HepG2 (cell line): Measurements from ENCODE around the gene LYRM1. TPM values are rescaled to one million over a fixed set of nuclear protein-coding genes. Genes with fewer than 3 reads are reported as not detected.

Source experiments
- ATAC-seq: fragments of 200-7000 bp; cut with Tn5 transposase; 3 replicates; pipeline ENCODE4 v1.9.1; 2020; ENCODE audit warnings: mild to moderate bottlenecking, moderate library complexity
- BruUV-seq: library from RNA; stranded (reverse); fragments of 400-500 nt; replicated peaks from 2 replicates; lab custom pipeline; 2021; lab: Mats Ljungman, UMichigan
- CTCF ChIA-PET: fragments of 300-600 bp; formaldehyde crosslinking; extraction: SDS; loops from one replicate; lab custom pipeline; 2021; ENCODE audit warnings: low total read pairs, inconsistent platforms, low intra/inter-chr PET ratio; lab: Yijun Ruan, JAX
- POLR2A ChIA-PET: fragments of 350-600 bp; sonication (Branson Sonifier 250); formaldehyde crosslinking; loops from one replicate; lab custom pipeline; 2020; ENCODE audit warnings: antibody characterized with exemption, inconsistent platforms; lab: Yijun Ruan, JAX
- DNase-seq: peaks from one replicate; pipeline ENCODE4 v3.0.0-alpha.2; 2015; ENCODE audit warnings: low spot score
- FAIRE-seq: peaks from 3 replicates; lab custom pipeline; 2011; peaks lifted over from hg19 to GRCh38; lab: Jason Lieb, UNC
- H2AFZ ChIP-seq: one replicate; pipeline ENCODE4 v1.6.1; 2011; ENCODE audit warnings: low read length, inconsistent platforms
- H3K27ac ChIP-seq: fragments of 300-600 bp; 3 replicates; pipeline ENCODE4 v1.8.0; 2011; ENCODE audit warnings: mixed run types, mild to moderate bottlenecking, mixed read lengths, low read length, inconsistent platforms; ENCODE audit not compliant: insufficient read depth; ENCODE audit errors: extremely low read length
- H3K27me3 ChIP-seq, 2 experiments: fragments of 200-600 bp in 1 of 2; 2 replicates in 1 of 2; 3 replicates in 1 of 2; pipeline versions ENCODE4 v1.6.0 to v1.8.0; 2011; ENCODE audit warnings: low read length in 2 of 2, mild to moderate bottlenecking in 2 of 2, moderate library complexity in 2 of 2, inconsistent platforms in 1 of 2; ENCODE audit not compliant: insufficient read depth in 2 of 2, control insufficient read depth in 1 of 2
- H3K36me3 ChIP-seq, 2 experiments: fragments of 200-600 bp in 1 of 2; replicated peaks in 1 of 2; 2 replicates in 1 of 2; 3 replicates in 1 of 2; pipeline versions ENCODE4 v1.5.1 to v1.8.0; 2011; ENCODE audit warnings: low read length in 2 of 2, inconsistent platforms in 1 of 2; ENCODE audit not compliant: insufficient read depth in 2 of 2, control insufficient read depth in 1 of 2
- H3K4me1 ChIP-seq: 2 replicates; pipeline ENCODE4 v1.5.1; 2012; ENCODE audit warnings: low read length, inconsistent platforms; ENCODE audit not compliant: insufficient read depth
- H3K4me2 ChIP-seq: 2 replicates; pipeline ENCODE4 v1.6.0; 2011; ENCODE audit warnings: low read depth, low read length, inconsistent platforms
- H3K4me3 ChIP-seq, 3 experiments: fragments of 200-600 bp in 1 of 3; sonication (generic), shearing (Covaris generic) in 1 of 3; replicated peaks in 1 of 3; 2 replicates each; pipeline ENCODE4 v1.5.1; 2011 to 2016; ENCODE audit warnings: low read length in 3 of 3, inconsistent platforms in 2 of 3, low read depth in 2 of 3, mild to moderate bottlenecking in 2 of 3, control low read depth in 1 of 3, mixed read lengths in 1 of 3; ENCODE audit not compliant: insufficient read depth in 1 of 3
- H3K79me2 ChIP-seq: one replicate; pipeline ENCODE4 v1.6.1; 2011; ENCODE audit warnings: low read length, inconsistent platforms; ENCODE audit not compliant: insufficient read depth
- H3K9ac ChIP-seq: 2 replicates; pipeline ENCODE4 v1.6.0; 2011; ENCODE audit warnings: mild to moderate bottlenecking, low read depth, low read length, inconsistent platforms; ENCODE audit not compliant: insufficient read depth
- H3K9me3 ChIP-seq: 2 replicates; pipeline ENCODE4 v1.5.1; 2012; ENCODE audit warnings: mild to moderate bottlenecking, low read length
- H4K20me1 ChIP-seq: 2 replicates; pipeline ENCODE4 v1.6.0; 2011; ENCODE audit warnings: inconsistent platforms, mild to moderate bottlenecking, low read length, moderate library complexity; ENCODE audit not compliant: insufficient read depth
- FOXP1 ChIP-seq, 2 experiments: fragments of 450-650 bp in 1 of 2; IDR thresholded peaks; 2 replicates each; pipeline ENCODE4 v1.6.1; 2017 to 2018; ENCODE audit warnings: antibody characterized with exemption in 1 of 2
- JUN ChIP-seq: sonication (generic); formaldehyde crosslinking; IDR thresholded peaks from 2 replicates; pipeline ENCODE4 v1.4.0; 2020; ENCODE audit warnings: mild to moderate bottlenecking, missing genetic modification reagents
- MAF1 ChIP-seq: sonication (generic); formaldehyde crosslinking; IDR thresholded peaks from 2 replicates; pipeline ENCODE4 v1.5.0; 2020; ENCODE audit warnings: missing genetic modification reagents, borderline replicate concordance
- TAF15 ChIP-seq: fragments of 200-400 bp; formaldehyde crosslinking; IDR thresholded peaks from one replicate; pipeline ENCODE4 v1.6.1; 2018; ENCODE audit warnings: mild to moderate bottlenecking, low read depth, low read length; ENCODE audit not compliant: poor library complexity, severe bottlenecking
- ZBTB3 ChIP-seq: sonication (generic); formaldehyde crosslinking; IDR thresholded peaks from 2 replicates; pipeline ENCODE4 v1.4.0; 2020; ENCODE audit warnings: low read depth, mild to moderate bottlenecking, moderate library complexity, missing genetic modification reagents, borderline replicate concordance
- ZNF263 ChIP-seq: sonication (generic); formaldehyde crosslinking; IDR thresholded peaks from 2 replicates; pipeline ENCODE4 v1.4.0; 2020; ENCODE audit warnings: missing genetic modification reagents
- ZNF782 ChIP-seq: sonication (generic); formaldehyde crosslinking; IDR thresholded peaks from 2 replicates; pipeline ENCODE4 v1.4.0; 2020; ENCODE audit warnings: missing genetic modification reagents, mild to moderate bottlenecking, borderline replicate concordance
- ZZZ3 ChIP-seq: sonication (generic); formaldehyde crosslinking; IDR thresholded peaks from 2 replicates; pipeline ENCODE4 v1.4.0; 2020; ENCODE audit warnings: missing genetic modification reagents, mild to moderate bottlenecking, borderline replicate concordance
- WGBS: methylation state at CpG from one replicate; pipeline ENCODE4 v1.1.6; 2017; ENCODE audit warnings: low lambda C conversion rate; 5-methylcytosine and 5-hydroxymethylcytosine counted together
- in situ Hi-C: cut with HindIII; loops from 2 replicates; pipeline ENCODE4 v1.10.0; 2017; ENCODE audit warnings: low pct_unique_long_range_greater_than_20kb; ENCODE audit not compliant: extremely low pct_ligation_motif_present
- intact Hi-C: fragments of 100-400 bp; cut with micrococcal nuclease; formaldehyde crosslinking; loops from one replicate; pipeline ENCODE4 v1.10.0; 2022; ENCODE audit not compliant: unreplicated experiment
- polyA plus RNA-seq, 8 experiments: library from polyadenylated mRNA; depleted of rRNA in 3 of 8; stranded (reverse) in 7 of 8; unstranded in 1 of 8; fragments of >200 nt; fragmentation: Illumina TruSeq in 4 of 8; extraction: Trizol in 4 of 8; gene quantifications; 2 replicates each; pipeline versions ENCODE4 v1.2.1 to v1.2.3, GENCODE V29; 2011 to 2016; ENCODE audit warnings: low read depth in 4 of 8, missing spikeins in 1 of 8, mixed read lengths in 1 of 8; ENCODE audit not compliant: insufficient read depth in 1 of 8
- total RNA-seq, 5 experiments: library from RNA; depleted of rRNA; stranded (reverse); fragments of >200 nt; fragmentation: Illumina TruSeq; extraction: Trizol; gene quantifications; 2 replicates each; pipeline ENCODE4 v1.2.3, GENCODE V29; 2016; ENCODE audit warnings: low read depth in 1 of 5
- TF ChIP-seq, protein P1 (sequence below): sonication (generic); formaldehyde crosslinking; IDR thresholded peaks from 2 replicates; pipeline ENCODE4 v1.4.0; 2020; ENCODE audit warnings: missing genetic modification reagents, mild to moderate bottlenecking, borderline replicate concordance

The LYRM1 gene
- total and polyA plus RNA-seq, 2 of the 13 experiments (the other 11 are each of a cell fraction or from before 2014, with no cell fraction given), result 59.2 to 82.6 TPM

DNA sequence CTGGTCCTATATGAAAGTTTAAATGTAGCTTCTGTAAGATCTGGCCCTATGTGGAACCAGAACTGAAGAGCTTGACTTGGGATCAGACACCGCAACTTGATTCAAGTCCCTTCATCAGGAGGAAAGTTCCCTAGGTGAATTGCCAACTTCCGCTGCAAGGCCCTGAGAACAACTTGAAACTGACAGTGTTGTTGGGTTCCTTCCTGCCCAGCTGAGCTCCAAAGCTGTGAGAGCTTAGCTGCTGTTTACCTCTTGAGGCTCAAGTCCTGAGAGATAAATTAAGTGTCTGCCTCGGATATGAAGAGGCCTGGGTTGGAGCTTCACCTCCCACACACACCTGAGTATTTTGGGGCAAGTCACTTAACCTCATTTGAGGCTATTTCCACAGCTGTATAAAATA lies 49.6 kb upstream of the LYRM1 start:
- no TSS peak for BruUV-seq
- Histone ChIP-seq H3K4me3 (no peak overlapping the region), H2AFZ (no peak overlapping the region), H3K9ac (no peak overlapping the region), H3K27me3 (no peaks in the 10 kb centered on the region), H3K9me3 (no peaks in the 10 kb centered on the region), H3K4me1 (peaks cover 30% of the 10 kb centered on the region), H3K36me3 (peaks cover under 1 to 5% of the 10 kb centered on the region in 2 experiments; a peak in 3 of 5 replicates), H4K20me1 (no peaks in the 10 kb centered on the region), H3K27ac (no peak overlapping the region), H3K4me2 (no peak overlapping the region), H3K79me2 (no peaks in the 10 kb centered on the region)
- TF ChIP-seq ZNF782 (CRISPR knock-in tag), result no peak
- TF ChIP-seq ZZZ3 (CRISPR knock-in tag), result no peak
- TF ChIP-seq, protein P1, sequence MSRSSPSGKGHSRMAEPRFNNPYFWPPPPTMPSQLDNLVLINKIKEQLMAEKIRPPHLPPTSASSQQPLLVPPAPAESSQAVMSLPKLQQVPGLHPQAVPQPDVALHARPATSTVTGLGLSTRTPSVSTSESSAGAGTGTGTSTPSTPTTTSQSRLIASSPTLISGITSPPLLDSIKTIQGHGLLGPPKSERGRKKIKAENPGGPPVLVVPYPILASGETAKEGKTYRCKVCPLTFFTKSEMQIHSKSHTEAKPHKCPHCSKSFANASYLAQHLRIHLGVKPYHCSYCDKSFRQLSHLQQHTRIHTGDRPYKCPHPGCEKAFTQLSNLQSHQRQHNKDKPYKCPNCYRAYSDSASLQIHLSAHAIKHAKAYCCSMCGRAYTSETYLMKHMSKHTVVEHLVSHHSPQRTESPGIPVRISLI (CRISPR knock-in tag), result no peak
- no peak for TF ChIP-seq MAF1 (CRISPR knock-in tag)
- no peak for TF ChIP-seq JUN
- no peak for TF ChIP-seq FOXP1 (IDR thresholded peaks at IDR 0.05)
- no peak for TF ChIP-seq FOXP1 (CRISPR knock-in tag; IDR thresholded peaks at IDR 0.05)
- no peak for TF ChIP-seq ZNF263 (CRISPR knock-in tag)
- no peak for TF ChIP-seq ZBTB3 (CRISPR knock-in tag)
- TF ChIP-seq TAF15, result no peak
- ChIA-PET CTCF (interaction anchor here (1.7 to 3.4 kb wide), 4 partner anchors 24 to 251 kb away, joined by 4 to 56 read pairs (median 18); no protein-coding TSS in a partner anchor), POLR2A (interaction anchor here (1.1 to 2.8 kb wide), 2 partner anchors 37 to 49 kb away, joined by 3 to 9 read pairs; partner anchors contain the start of genes DCUN1D3 and LYRM1)
- 87% methylated on average over 3 of the region's 3 CpGs for WGBS
- in situ Hi-C loops, result loop anchor here (5.0 kb wide), 1 partner anchor 231 kb away; no protein-coding TSS in a partner anchor
- no peak for ATAC-seq
- intact Hi-C loops, result loop anchor here (1.0 to 5.0 kb wide), 7 partner anchors 28 to 251 kb away; no protein-coding TSS in a partner anchor
- no peak for FAIRE-seq
- no peak for DNase-seq
